Chondrocyte (in vitro differentiated cells): Measurements from ENCODE around the gene CXXC5. TPM values are rescaled to one million over a fixed set of nuclear protein-coding genes. Genes with fewer than 3 reads are reported as not detected.

Source experiments
- DNase-seq: peaks from one replicate; pipeline ENCODE4 v3.0.0; 2021; ENCODE audit warnings: mixed read lengths, low spot score
- H3K27ac Mint-ChIP-seq: one replicate; pipeline ENCODE4 v1.8.0; 2021; ENCODE audit warnings: mild to moderate bottlenecking, moderate library complexity, mixed read lengths; ENCODE audit not compliant: unreplicated experiment
- H3K27me3 Mint-ChIP-seq: 2 replicates; pipeline ENCODE4 v1.8.0; 2021; ENCODE audit warnings: low read depth, mixed read lengths
- H3K36me3 Mint-ChIP-seq: 2 replicates; pipeline ENCODE4 v1.8.0; 2021; ENCODE audit warnings: low read depth, mixed read lengths
- H3K4me1 Mint-ChIP-seq: 2 replicates; pipeline ENCODE4 v1.8.0; 2021; ENCODE audit warnings: low read depth, mild to moderate bottlenecking, mixed read lengths
- H3K4me3 Mint-ChIP-seq: one replicate; pipeline ENCODE4 v1.8.0; 2021; ENCODE audit warnings: mild to moderate bottlenecking, moderate library complexity, mixed read lengths; ENCODE audit not compliant: unreplicated experiment
- H3K9me3 Mint-ChIP-seq: 2 replicates; pipeline ENCODE4 v1.8.0; 2021; ENCODE audit warnings: low read depth, mixed read lengths
- total RNA-seq: library from RNA; stranded (reverse); gene quantifications from 3 replicates; pipeline ENCODE4 v1.2.1, GENCODE V29; 2021
- TF ChIP-seq, protein P1 (sequence below): fragments of 200-600 bp; sonication (generic); IDR thresholded peaks from 2 replicates; pipeline ENCODE4 v1.5.0; 2021; ENCODE audit warnings: antibody characterized with exemption, mild to moderate bottlenecking, moderate library complexity

Gene CXXC5
- total RNA-seq, 1 donor from 2014 or later: 144 TPM

DNA sequence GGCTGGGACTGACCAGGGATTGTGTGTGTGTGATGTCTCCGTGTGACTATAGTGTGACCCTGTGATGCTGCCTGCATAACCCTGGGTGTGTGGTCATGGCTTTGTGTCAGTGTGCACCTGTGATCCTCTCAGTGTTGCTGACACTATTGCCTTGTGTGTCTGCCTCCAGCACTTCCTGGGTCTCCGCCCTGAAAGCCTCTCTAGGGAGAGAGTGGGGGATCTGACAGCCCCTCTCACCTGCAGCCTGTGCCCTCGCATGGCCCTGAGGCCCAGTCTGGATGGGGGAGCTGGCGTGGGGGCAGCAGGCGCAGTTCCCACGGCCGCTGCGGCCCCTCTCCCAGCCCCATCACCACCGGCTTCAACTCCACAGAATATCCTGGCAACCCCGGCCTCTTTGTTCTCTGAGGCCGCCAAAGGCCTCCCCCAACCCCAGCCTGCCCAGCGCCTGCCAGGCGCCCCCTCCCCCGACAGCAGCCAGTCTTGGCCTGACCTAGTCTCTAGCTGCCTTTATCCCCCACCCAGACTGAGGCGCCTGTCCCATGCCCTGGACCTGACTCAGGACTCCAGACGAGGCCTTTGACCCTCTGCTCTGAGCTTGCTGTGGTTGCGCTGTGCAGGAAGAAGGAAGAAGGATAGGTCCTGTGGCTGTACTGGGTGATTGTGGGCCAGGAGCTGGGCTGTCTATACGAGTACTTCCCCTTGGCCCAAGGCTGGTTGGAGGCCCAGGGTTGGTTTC, 38.7 kb downstream of the CXXC5 start:
- Mint-ChIP-seq H3K36me3 (peaks cover 30% of the 10 kb centered on the region), H3K27ac (peak overlapping the region; percentile 90), H3K4me3 (no peak overlapping the region), H3K9me3 (no peaks in the 10 kb centered on the region), H3K27me3 (no peaks in the 10 kb centered on the region), H3K4me1 (peaks cover 85% of the 10 kb centered on the region)
- DNase-seq: no peak
- TF ChIP-seq, protein P1, sequence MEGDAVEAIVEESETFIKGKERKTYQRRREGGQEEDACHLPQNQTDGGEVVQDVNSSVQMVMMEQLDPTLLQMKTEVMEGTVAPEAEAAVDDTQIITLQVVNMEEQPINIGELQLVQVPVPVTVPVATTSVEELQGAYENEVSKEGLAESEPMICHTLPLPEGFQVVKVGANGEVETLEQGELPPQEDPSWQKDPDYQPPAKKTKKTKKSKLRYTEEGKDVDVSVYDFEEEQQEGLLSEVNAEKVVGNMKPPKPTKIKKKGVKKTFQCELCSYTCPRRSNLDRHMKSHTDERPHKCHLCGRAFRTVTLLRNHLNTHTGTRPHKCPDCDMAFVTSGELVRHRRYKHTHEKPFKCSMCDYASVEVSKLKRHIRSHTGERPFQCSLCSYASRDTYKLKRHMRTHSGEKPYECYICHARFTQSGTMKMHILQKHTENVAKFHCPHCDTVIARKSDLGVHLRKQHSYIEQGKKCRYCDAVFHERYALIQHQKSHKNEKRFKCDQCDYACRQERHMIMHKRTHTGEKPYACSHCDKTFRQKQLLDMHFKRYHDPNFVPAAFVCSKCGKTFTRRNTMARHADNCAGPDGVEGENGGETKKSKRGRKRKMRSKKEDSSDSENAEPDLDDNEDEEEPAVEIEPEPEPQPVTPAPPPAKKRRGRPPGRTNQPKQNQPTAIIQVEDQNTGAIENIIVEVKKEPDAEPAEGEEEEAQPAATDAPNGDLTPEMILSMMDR: no peak

DNA sequence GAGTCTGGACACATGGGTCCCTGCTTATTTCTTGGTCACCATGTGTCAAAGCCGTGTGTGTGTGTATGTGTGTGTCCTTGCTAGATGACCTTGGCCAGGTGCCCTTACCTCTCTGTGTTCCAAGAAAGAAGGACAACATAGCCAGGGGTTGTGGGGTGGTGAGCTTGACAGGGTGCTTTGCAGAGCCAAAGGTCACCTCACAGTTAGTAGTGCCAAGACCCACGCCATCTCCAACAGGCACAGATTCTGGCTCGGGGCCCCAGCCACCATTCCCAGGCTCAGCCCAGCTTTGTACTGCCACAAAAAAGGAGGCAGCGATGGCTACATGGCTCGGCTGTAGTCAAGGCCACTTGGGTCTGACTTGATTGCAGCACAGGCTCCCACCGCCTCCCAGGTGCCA, 39.5 kb downstream of the CXXC5 start:
- H3K27me3 Mint-ChIP-seq: no peaks in the 10 kb centered on the region
- TF ChIP-seq, protein P1: no peak
- no peaks in the 10 kb centered on the region for H3K9me3 Mint-ChIP-seq
- peaks cover 87% of the 10 kb centered on the region for H3K4me1 Mint-ChIP-seq
- H3K27ac Mint-ChIP-seq: peak overlapping the region; percentile 47
- peaks cover 26% of the 10 kb centered on the region for H3K36me3 Mint-ChIP-seq
- no peak overlapping the region for H3K4me3 Mint-ChIP-seq
- DNase-seq: no peak

DNA sequence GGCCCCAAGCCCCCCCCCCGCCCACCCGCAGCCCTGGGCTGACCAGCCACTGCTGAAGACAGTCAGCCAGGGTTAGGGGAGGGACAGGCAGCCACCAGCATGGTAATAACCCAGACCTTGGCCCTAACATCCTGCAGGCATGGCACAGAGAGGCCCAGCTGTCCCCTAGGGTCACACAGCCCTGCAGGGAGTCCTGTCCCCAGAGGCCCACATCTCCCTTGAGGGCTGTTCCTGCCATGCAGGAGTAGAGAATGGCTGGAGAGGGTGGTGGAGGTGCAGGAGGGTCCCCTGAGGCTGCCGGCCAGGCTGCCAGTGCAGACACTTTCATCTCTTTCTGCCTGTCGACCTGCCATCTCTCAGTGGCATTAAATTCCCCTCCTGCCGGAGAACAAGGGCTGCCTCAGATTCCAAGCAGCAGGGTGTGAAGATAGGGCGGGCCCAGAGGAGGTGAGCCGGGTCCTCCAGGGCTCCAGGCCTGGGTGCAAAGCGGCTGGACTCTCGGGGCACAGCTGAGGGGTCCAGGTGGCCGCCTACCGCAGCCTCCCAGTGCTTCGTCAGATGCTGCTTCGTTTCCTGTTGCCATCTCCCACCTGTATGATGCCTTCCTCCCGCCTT, 40.0 kb downstream of the CXXC5 start:
- Mint-ChIP-seq H3K9me3 (no peaks in the 10 kb centered on the region), H3K4me1 (peaks cover 88% of the 10 kb centered on the region), H3K27me3 (no peaks in the 10 kb centered on the region), H3K36me3 (peaks cover 23% of the 10 kb centered on the region), H3K27ac (peak overlapping the region; percentile 54), H3K4me3 (no peak overlapping the region)
- DNase-seq: no peak
- TF ChIP-seq, protein P1: no peak

DNA sequence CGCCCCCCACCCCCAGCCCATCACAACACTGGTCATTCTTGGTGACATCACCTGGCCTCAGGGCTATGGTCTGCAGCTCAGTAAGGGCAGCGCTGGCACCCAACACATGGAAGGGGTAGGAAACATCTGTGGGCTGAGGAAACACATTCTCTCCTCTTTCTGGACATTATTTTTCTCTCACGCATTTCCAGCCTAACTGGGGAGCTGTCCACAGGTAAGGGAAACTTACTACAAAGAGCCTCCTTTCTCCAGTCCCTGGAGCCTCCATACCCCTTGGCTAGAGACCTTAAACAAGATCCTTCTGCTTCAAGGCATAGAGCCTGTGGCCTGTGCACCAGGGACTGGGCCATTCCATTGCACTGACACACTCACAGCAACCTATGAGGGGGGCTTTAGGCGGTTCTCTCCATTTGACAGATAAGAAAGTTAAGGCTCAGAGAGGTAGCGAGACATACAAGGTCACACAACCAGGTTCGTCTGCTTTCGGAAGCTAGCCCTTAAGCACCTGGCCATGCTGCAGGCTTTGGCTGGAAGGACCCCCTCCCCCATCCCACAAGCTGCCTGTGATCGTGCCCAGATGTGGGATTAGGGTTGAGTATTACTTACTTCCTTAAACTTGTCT, 40.7 kb downstream of the CXXC5 start:
- Mint-ChIP-seq H3K4me3 (no peak overlapping the region), H3K27me3 (no peaks in the 10 kb centered on the region), H3K27ac (peak overlapping the region; percentile 60), H3K4me1 (peaks cover 90% of the 10 kb centered on the region), H3K36me3 (peaks cover 19% of the 10 kb centered on the region), H3K9me3 (no peaks in the 10 kb centered on the region)
- no peak for DNase-seq
- TF ChIP-seq, protein P1: no peak

DNA sequence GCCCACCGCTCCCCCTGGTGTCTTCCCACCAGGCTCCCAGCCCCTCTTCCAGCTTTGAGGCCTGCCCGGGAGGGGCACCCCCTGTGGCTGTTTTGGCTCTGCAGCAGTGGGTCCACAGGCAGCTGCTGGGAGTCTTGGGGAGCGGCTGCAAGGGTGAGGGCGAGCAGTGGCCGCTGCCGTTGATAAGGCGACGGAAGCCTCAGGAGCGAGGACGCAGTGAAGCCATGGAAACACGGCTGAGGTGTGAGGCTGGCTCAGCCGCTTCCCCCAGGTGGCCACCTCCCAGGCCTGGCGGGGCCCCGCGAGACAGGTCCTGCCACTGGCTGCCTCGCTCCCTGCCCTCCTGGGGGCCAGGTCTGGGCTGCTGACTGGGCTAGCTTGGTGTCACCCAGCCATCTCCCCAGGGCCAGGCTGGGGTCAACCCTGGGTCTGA, 41.5 kb downstream of the CXXC5 start:
- no peaks in the 10 kb centered on the region for H3K27me3 Mint-ChIP-seq
- no peak overlapping the region for H3K4me3 Mint-ChIP-seq
- TF ChIP-seq, protein P1: no peak
- H3K9me3 Mint-ChIP-seq: no peaks in the 10 kb centered on the region
- H3K4me1 Mint-ChIP-seq: peaks cover 90% of the 10 kb centered on the region
- H3K36me3 Mint-ChIP-seq: peaks cover 13% of the 10 kb centered on the region
- H3K27ac Mint-ChIP-seq: no peak overlapping the region
- no peak for DNase-seq
